ENCODE data around the gene CFAP52.

- TF ChIP-seq POLR2AphosphoS5 (IDR thresholded peaks at IDR 0.05; ENCODE audit: low read depth) (no peak), CTCF (IDR thresholded peaks at IDR 0.05; ENCODE audit: insufficient read depth, low read length) (no peak), SPI1 (IDR thresholded peaks at IDR 0.05; ENCODE audit: borderline replicate concordance, low read depth) (no peak)
Observed at GRCh38 chr17:9571201-9571600, 5.2 kb upstream of the CFAP52 start.

All from HL-60 (cell line).